Activated naive CD4-positive, alpha-beta T cell treated with anti-CD3 and anti-CD28 coated beads, Interleukin-2, amount 50 U/mL, for 24 hours (primary cell): ENCODE measurements around the gene EYA2.

Experiments used
- H3K27ac Mint-ChIP-seq: one replicate; pipeline ENCODE4 v1.8.0; 2021; ENCODE audit warnings: mild to moderate bottlenecking, mixed read lengths
- H3K27me3 Mint-ChIP-seq: one replicate; pipeline ENCODE4 v1.8.0; 2021; ENCODE audit warnings: mixed read lengths
- H3K36me3 Mint-ChIP-seq: one replicate; pipeline ENCODE4 v1.8.0; 2021; ENCODE audit warnings: mixed read lengths
- H3K4me1 Mint-ChIP-seq: one replicate; pipeline ENCODE4 v1.8.0; 2021; ENCODE audit warnings: mixed read lengths
- H3K4me3 Mint-ChIP-seq: one replicate; pipeline ENCODE4 v1.8.0; 2021; ENCODE audit warnings: mild to moderate bottlenecking, mixed read lengths
- H3K9me3 Mint-ChIP-seq: one replicate; pipeline ENCODE4 v1.8.0; 2021; ENCODE audit warnings: mixed read lengths

Gene EYA2

DNA sequence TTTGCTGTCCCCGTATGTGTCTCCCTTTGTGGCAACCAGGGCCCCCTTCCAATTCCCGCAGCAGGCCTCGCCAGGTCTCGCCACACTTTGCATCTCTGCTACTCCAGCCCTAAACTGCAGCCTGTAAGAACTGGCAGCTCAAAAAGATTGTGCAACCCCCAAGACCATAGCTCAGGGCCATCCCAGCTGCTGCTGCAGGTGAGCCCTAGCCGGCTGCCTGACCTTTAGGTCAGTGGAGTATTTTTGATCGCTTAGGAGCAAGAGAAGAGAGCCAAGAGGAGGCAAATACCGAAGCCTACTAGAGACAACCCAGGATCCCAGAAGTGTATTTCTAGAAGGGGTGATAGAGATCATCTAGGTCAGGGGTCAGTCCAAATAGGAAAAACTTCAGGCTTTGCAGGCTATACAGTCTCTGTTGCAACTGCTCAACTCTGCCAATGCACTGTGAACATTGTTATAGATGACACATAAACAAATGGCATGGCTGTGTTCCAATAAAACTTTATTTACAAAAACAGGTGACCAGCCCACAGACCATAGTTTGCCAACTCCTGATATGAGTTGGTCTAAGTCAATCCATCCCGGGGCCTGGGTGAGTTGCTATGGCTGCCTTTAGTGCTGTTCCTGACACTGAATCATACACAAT, 138.4 kb downstream of the EYA2 start:
- H3K4me1 Mint-ChIP-seq = no peaks in the 10 kb centered on the region
- H3K27ac Mint-ChIP-seq = no peak overlapping the region
- H3K4me3 Mint-ChIP-seq = no peak overlapping the region
- peaks cover 4% of the 10 kb centered on the region for H3K9me3 Mint-ChIP-seq
- peaks cover 6% of the 10 kb centered on the region for H3K27me3 Mint-ChIP-seq
- H3K36me3 Mint-ChIP-seq = no peaks in the 10 kb centered on the region

- Mint-ChIP-seq H3K9me3 (peaks cover 4% of the 10 kb centered on the region), H3K4me1 (no peaks in the 10 kb centered on the region), H3K4me3 (no peak overlapping the region), H3K27me3 (peaks cover 6% of the 10 kb centered on the region), H3K27ac (no peak overlapping the region), H3K36me3 (no peaks in the 10 kb centered on the region)
Observed at GRCh38 chr20:47033665-47034064, 139.0 kb downstream of the EYA2 start.

- H3K27ac Mint-ChIP-seq = no peak overlapping the region
- no peak overlapping the region for H3K4me3 Mint-ChIP-seq
- no peaks in the 10 kb centered on the region for H3K36me3 Mint-ChIP-seq
- H3K9me3 Mint-ChIP-seq = no peaks in the 10 kb centered on the region
- H3K4me1 Mint-ChIP-seq = no peaks in the 10 kb centered on the region
- H3K27me3 Mint-ChIP-seq = peaks cover 9% of the 10 kb centered on the region
Observed at GRCh38 chr20:47035026-47035590, 140.5 kb downstream of the EYA2 start.

DNA sequence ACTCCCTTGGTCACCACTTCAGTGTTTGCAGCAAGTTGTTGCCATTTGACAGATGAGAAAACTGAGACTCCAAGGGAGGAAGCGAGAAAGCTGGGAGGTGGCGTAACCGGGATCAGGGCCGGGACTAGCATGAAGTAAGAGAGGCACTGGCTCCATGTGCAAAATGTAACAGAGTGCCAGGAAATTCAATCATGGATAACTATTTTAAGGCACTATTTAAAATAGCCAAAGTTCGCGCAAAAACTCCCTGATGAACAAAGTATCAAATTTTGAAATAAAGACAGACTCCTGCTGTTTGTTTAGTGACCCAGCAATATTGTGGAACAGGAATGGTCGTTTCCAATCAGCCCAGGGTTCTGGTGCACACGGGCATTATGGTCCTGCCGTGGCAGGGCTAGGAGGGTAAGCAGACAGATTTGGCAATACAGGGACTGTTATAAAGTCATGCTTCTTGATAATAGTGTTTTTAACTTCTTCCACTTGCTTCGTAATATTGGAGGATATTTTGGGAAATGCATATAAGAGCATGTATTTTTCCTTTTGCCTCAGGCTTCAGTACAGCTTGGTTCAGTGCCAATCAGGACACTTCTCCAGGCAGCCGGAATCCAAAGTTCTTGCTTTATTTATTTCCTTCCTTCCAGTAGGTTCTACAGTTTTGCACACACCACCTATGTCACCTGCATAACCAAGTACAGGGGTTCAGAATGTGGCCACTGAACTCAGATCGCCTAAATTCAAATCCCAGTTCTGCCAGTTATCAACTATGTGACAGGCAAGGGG, 141.6 kb downstream of the EYA2 start:
- H3K36me3 Mint-ChIP-seq = no peaks in the 10 kb centered on the region
- no peak overlapping the region for H3K4me3 Mint-ChIP-seq
- H3K9me3 Mint-ChIP-seq = no peaks in the 10 kb centered on the region
- H3K27ac Mint-ChIP-seq = no peak overlapping the region
- peaks cover 9% of the 10 kb centered on the region for H3K27me3 Mint-ChIP-seq
- H3K4me1 Mint-ChIP-seq = no peaks in the 10 kb centered on the region

DNA sequence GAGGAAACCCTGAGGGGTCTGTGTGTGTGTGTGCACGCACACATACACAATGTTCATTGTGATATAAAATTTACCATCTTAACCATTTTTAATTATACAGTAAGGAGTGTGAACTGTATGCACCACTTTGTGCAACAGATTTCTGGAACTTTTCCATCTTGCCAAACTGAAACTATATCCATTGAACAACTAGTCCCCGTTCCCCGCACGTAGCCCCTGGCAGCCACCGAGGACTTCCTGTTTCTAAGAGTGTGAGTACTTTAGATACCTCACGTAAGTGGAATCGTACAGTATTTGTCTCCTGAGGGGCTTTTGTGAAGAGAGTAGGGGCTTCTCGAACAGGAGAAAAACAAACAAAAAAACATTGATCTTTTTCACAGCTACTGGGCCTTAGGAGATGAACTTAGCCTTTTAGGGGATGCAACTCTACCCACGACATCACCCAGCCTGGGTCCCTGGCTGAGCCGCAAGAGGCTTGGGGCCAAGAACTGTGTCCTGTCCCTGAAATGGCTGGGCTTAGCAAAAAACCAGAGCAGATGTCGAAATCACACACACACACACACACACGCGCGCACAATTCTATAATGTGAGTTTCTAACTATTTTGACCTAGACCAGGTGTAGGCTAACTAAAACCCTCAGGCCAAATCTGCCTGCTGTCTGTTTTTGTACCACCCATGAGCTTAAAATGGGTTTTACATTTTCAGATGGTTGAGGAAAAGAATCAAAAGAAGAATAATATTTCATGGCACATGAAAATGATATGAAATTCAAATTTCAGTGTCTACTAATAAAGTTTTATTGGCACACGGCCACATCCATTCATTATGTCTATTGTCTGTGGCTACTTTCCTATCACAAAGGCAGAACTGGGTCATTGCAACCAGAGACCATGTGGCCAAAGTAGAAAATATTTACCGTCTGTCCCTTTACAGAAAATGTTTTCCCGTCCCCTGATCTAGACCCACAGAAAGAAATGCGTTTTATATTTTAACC, 144.2 kb downstream of the EYA2 start:
- Mint-ChIP-seq H3K4me3 (no peak overlapping the region), H3K9me3 (no peaks in the 10 kb centered on the region), H3K27ac (no peak overlapping the region), H3K36me3 (no peaks in the 10 kb centered on the region), H3K27me3 (peaks cover 14% of the 10 kb centered on the region), H3K4me1 (no peaks in the 10 kb centered on the region)

DNA sequence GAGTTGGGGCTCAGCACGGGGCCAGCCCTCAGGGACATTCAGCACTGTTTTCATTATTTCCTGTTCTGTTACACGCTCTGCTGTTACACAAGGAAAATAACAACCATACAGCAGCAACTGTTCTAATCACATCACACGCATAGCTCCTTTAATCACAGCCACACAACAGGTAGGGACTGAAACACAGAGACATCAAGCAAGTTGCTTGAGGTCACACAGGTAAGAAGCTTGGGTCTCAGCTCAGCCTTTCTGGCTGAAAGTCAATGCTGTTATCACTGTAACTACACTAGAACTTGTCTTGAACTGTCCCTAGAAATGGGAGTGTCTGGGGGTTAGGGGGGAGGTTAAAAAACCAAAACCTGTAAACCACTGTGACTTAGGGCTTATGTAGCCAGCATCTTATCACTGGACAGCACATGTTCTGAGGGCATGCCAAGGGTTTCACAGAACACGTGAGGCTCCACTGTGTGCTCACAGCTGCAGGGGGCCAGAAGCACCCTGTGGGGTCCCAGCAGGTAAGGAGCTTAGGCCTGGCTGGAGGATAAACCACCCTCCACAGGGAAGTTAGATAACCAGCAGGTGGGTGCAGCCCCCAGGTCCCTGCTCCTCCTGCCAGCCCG, 146.0 kb downstream of the EYA2 start:
- Mint-ChIP-seq H3K27ac (no peak overlapping the region), H3K27me3 (peaks cover 14% of the 10 kb centered on the region), H3K9me3 (no peaks in the 10 kb centered on the region), H3K36me3 (no peaks in the 10 kb centered on the region), H3K4me3 (no peak overlapping the region), H3K4me1 (no peaks in the 10 kb centered on the region)

DNA sequence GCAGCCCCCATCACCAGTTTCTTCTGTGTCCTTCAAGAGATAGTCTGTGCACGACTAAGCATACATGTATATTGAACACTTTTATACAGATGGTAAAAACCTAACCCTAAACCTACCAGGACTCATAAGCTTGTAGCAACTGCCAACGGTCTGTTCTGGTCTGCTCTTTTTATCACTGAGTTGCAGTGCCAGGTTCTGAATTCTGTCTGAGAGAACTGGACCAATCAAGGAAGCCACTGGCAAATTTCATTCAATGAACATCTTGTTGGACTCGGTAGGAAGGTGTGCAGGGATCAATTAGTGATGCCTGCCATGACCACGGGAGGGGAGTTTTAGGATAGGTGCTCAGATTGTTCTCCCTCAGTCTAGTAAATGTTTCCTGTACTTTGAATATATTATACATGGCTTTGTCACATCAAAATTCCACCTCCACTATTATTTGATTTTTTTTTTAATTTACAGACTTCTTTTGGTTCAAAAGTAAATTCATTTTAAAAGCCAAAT, 146.8 kb downstream of the EYA2 start:
- Mint-ChIP-seq H3K27ac (no peak overlapping the region), H3K27me3 (peaks cover 16% of the 10 kb centered on the region), H3K36me3 (no peaks in the 10 kb centered on the region), H3K4me1 (no peaks in the 10 kb centered on the region), H3K4me3 (no peak overlapping the region), H3K9me3 (no peaks in the 10 kb centered on the region)

GRCh38 chr20:47042464-47042863, 147.8 kb downstream of the EYA2 start:
- H3K27ac Mint-ChIP-seq = no peak overlapping the region
- no peaks in the 10 kb centered on the region for H3K4me1 Mint-ChIP-seq
- H3K9me3 Mint-ChIP-seq = no peaks in the 10 kb centered on the region
- no peaks in the 10 kb centered on the region for H3K36me3 Mint-ChIP-seq
- H3K4me3 Mint-ChIP-seq = no peak overlapping the region
- H3K27me3 Mint-ChIP-seq = peaks cover 17% of the 10 kb centered on the region

GRCh38 chr20:47043086-47043485, 148.4 kb downstream of the EYA2 start:
- H3K4me3 Mint-ChIP-seq = no peak overlapping the region
- no peak overlapping the region for H3K27ac Mint-ChIP-seq
- peaks cover 16% of the 10 kb centered on the region for H3K27me3 Mint-ChIP-seq
- H3K4me1 Mint-ChIP-seq = no peaks in the 10 kb centered on the region
- no peaks in the 10 kb centered on the region for H3K9me3 Mint-ChIP-seq
- H3K36me3 Mint-ChIP-seq = no peaks in the 10 kb centered on the region

GRCh38 chr20:47044938-47045337, 150.3 kb downstream of the EYA2 start:
- H3K4me1 Mint-ChIP-seq = no peaks in the 10 kb centered on the region
- H3K36me3 Mint-ChIP-seq = no peaks in the 10 kb centered on the region
- H3K9me3 Mint-ChIP-seq = no peaks in the 10 kb centered on the region
- H3K4me3 Mint-ChIP-seq = no peak overlapping the region
- H3K27ac Mint-ChIP-seq = no peak overlapping the region
- H3K27me3 Mint-ChIP-seq = peaks cover 15% of the 10 kb centered on the region

DNA sequence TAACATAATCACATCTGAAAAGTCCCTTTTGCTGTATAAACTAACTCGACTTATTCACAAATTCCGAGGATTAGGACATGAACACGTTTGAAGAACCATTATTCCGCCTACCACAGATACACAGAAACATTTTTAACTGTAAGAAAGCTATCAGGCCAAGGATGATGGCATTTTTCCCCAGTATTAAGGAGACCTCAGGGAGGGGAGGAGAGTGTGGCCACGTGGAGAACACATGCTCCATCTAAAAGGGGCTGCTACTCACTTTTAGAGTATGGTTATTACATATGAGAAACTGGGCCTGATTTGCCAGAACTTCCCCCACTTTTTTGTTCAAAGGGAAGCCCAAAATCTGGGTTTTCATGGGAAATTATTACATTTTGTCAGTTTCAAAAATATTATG, 153.4 kb downstream of the EYA2 start:
- peaks cover 8% of the 10 kb centered on the region for H3K27me3 Mint-ChIP-seq
- H3K9me3 Mint-ChIP-seq = no peaks in the 10 kb centered on the region
- H3K4me1 Mint-ChIP-seq = no peaks in the 10 kb centered on the region
- no peak overlapping the region for H3K27ac Mint-ChIP-seq
- H3K4me3 Mint-ChIP-seq = no peak overlapping the region
- H3K36me3 Mint-ChIP-seq = no peaks in the 10 kb centered on the region

GRCh38 chr20:47049771-47050170, 155.1 kb downstream of the EYA2 start:
- H3K36me3 Mint-ChIP-seq = no peaks in the 10 kb centered on the region
- H3K27ac Mint-ChIP-seq = no peak overlapping the region
- no peaks in the 10 kb centered on the region for H3K9me3 Mint-ChIP-seq
- H3K27me3 Mint-ChIP-seq = peaks cover 8% of the 10 kb centered on the region
- no peaks in the 10 kb centered on the region for H3K4me1 Mint-ChIP-seq
- no peak overlapping the region for H3K4me3 Mint-ChIP-seq

- Mint-ChIP-seq H3K4me3 (no peak overlapping the region), H3K4me1 (no peaks in the 10 kb centered on the region), H3K9me3 (no peaks in the 10 kb centered on the region), H3K27ac (no peak overlapping the region), H3K27me3 (peaks cover 7% of the 10 kb centered on the region), H3K36me3 (no peaks in the 10 kb centered on the region)
Observed at GRCh38 chr20:47050996-47051395, 156.4 kb downstream of the EYA2 start.

DNA sequence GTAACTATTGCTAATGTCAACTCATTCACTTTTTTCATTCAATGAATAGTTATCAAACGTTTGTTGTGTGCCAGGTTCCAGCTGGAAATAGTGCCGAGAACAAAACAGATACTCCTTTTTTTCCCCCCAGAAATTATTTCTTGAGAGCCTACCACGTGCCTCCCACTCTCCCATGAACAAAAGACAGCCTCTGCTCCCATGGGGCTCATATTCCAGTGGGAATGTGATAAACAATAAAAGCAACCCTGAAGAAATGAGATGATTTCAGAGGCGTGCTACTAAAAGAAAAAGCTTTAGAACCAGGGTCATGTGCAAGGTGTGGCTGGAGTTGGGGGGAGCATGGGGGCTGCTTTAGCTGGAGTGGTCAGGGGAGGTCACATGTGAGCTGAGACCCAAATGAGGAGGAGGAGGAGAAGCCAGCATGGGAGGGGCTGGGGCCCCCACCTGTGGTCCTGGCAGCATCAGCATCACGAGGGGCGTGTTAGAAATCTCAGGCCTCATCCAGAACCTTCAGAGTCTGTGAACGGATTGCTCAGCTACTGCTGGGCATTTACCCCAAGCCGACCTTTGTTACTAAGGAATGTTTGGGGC, 157.4 kb downstream of the EYA2 start:
- peaks cover 8% of the 10 kb centered on the region for H3K27me3 Mint-ChIP-seq
- H3K36me3 Mint-ChIP-seq = no peaks in the 10 kb centered on the region
- no peaks in the 10 kb centered on the region for H3K4me1 Mint-ChIP-seq
- no peak overlapping the region for H3K4me3 Mint-ChIP-seq
- H3K9me3 Mint-ChIP-seq = no peaks in the 10 kb centered on the region
- H3K27ac Mint-ChIP-seq = no peak overlapping the region

DNA sequence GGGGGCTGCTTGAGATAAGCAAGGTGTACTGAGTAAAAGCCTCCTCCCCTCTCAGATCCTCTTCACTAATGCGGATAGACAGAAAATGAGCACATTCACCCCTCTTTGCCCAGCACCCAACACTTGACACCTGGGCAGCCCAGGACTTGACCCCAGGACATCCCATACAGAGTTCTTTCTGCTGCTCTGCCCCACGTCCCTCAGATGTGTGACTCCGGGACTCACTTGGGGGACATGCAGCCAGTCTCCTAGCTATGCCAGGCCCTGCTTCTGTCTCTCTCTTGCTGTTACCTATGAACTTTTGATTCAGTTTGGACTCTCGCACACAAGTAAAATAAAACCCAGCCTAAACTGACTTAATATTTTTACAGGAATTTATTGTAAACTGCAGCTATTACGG, 159.9 kb downstream of the EYA2 start:
- no peaks in the 10 kb centered on the region for H3K9me3 Mint-ChIP-seq
- H3K4me1 Mint-ChIP-seq = no peaks in the 10 kb centered on the region
- no peaks in the 10 kb centered on the region for H3K36me3 Mint-ChIP-seq
- H3K27ac Mint-ChIP-seq = no peak overlapping the region
- H3K4me3 Mint-ChIP-seq = no peak overlapping the region
- peaks cover 5% of the 10 kb centered on the region for H3K27me3 Mint-ChIP-seq
